ENCODE data around the gene FLNC.

Gene FLNC

DNA sequence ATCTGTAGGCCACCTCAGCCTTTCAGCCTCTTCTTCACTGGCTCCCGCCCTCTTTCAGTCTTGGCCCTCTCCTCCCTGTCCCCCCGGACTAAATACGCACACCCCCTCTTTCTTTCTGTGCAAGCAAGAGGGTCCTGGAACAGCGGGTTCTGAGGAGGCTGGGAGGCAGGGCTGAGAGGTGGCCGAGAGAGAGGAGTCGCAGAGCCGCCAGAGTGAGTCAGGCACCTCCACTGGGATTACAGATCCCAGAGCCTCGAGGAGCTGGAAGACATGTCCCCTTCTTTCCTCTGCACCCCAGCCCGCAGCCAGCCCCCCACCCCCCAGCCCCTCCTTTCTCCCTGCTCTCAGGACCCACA lies 38.3 kb upstream of the FLNC start:
- intact Hi-C loops (cut with DNase I; ENCODE audit: low total_unique reads): loop anchor here (5.0 kb wide), 1 partner anchor 35 kb away; no protein-coding TSS in a partner anchor
- TF ChIP-seq, protein P1, sequence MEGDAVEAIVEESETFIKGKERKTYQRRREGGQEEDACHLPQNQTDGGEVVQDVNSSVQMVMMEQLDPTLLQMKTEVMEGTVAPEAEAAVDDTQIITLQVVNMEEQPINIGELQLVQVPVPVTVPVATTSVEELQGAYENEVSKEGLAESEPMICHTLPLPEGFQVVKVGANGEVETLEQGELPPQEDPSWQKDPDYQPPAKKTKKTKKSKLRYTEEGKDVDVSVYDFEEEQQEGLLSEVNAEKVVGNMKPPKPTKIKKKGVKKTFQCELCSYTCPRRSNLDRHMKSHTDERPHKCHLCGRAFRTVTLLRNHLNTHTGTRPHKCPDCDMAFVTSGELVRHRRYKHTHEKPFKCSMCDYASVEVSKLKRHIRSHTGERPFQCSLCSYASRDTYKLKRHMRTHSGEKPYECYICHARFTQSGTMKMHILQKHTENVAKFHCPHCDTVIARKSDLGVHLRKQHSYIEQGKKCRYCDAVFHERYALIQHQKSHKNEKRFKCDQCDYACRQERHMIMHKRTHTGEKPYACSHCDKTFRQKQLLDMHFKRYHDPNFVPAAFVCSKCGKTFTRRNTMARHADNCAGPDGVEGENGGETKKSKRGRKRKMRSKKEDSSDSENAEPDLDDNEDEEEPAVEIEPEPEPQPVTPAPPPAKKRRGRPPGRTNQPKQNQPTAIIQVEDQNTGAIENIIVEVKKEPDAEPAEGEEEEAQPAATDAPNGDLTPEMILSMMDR (IDR thresholded peaks at IDR 0.05): no peak
- no peaks in the 10 kb centered on the region for H3K36me3 ChIP-seq
- H3K27ac ChIP-seq: peak overlapping the region; percentile 67 to 73
- no peak for DNase-seq
- H3K4me1 ChIP-seq: peaks cover 0 to 23% (median 18%) of the 10 kb centered on the region in 4 donors
- peak overlapping the region; percentile 77 for H3K4me3 ChIP-seq
- H3K9me3 ChIP-seq: no peaks in the 10 kb centered on the region
- H3K27me3 ChIP-seq: no peaks in the 10 kb centered on the region

DNA sequence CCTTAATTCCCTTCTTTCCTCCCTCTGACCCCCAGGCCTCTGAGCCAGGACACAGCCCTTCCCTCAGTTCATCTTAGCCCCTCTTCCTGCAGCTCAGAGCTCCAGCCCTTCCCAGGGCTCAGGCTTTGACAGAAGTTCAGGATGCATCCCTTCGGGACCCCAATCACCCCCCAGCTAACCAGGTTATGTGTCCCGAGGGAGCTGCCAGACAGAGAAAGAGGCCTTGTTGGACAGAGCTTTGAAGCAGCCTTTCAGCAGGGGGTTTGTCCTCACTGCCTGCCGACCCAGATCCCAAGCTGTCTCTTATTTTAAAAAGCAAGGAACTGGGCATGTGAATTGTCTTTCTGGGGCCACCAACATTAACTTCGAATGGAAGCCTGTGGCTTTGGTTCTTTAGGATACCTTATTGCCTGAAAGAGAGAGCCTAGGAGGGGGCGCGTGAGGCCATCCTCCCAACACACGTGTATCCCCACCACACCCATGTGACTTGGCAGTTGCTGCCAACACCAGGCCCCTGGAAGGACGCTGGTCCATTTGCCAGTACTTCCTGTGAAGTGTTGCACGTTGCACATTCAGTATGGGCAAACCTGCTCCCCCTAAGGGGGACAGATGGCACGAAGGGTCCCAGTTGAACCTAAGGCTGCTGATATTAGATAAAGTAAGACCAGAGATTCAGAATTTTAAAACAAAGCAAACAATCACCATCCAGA lies 37.6 kb upstream of the FLNC start:
- Histone ChIP-seq H3K4me3 (peak overlapping the region; percentile 77), H3K27me3 (no peaks in the 10 kb centered on the region), H3K36me3 (no peaks in the 10 kb centered on the region), H3K4me1 (peaks cover 0 to 23% (median 18%) of the 10 kb centered on the region in 4 donors), H3K9me3 (no peaks in the 10 kb centered on the region), H3K27ac (peak overlapping the region in 1 of 2 donors; percentile 73)
- TF ChIP-seq, protein P1 (IDR thresholded peaks at IDR 0.05): no peak
- no peak for DNase-seq
- intact Hi-C loops (cut with DNase I; ENCODE audit: low total_unique reads): loop anchor here (5.0 kb wide), 1 partner anchor 35 kb away; no protein-coding TSS in a partner anchor

DNA sequence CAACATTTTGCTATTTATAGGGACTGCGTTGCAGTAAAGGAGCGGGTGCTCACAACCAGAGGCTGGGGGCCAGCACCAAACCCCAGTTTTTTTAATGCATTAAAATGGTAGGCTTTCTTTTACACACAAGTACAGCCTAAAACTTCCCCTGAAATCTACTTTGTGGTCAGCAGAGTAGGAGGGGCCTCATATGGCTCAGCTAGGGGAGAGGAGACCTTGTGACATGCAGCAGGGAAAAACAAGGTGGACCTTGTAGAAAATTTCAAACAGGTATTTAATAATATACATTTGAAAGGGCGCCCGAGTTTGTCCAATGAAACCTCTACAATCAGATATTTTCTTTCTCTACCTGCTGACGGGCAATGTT lies 37.0 kb upstream of the FLNC start:
- Histone ChIP-seq H3K4me3 (no peak overlapping the region), H3K9me3 (no peaks in the 10 kb centered on the region), H3K27ac (no peak overlapping the region), H3K4me1 (peaks cover 0 to 23% (median 18%) of the 10 kb centered on the region in 4 donors), H3K36me3 (no peaks in the 10 kb centered on the region), H3K27me3 (no peaks in the 10 kb centered on the region)
- no peak for DNase-seq
- TF ChIP-seq, protein P1 (IDR thresholded peaks at IDR 0.05): no peak
- intact Hi-C loops (cut with DNase I; ENCODE audit: low total_unique reads): loop anchor here (5.0 kb wide), 1 partner anchor 34 kb away; no protein-coding TSS in a partner anchor

DNA sequence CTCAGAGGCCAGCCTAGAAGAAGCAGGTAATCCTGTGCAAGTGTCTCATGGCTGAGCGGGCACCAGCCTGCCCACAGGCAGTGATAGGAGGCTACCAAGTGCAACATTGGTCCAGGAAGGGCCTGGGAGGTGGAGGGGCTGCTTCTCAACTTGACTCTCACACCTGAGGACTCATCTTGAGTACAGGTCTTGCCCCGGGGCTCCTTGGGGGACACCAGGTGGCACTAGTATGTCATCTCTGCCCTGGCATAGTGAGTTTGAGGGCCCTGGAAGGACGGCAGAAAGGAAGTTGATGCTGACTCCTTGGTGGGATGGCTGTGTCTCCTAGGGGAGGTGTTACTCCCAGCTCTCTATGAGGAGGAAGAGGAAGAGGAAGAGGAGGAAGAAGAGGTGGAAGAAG lies 36.2 kb upstream of the FLNC start:
- Histone ChIP-seq H3K27me3 (no peaks in the 10 kb centered on the region), H3K9me3 (no peaks in the 10 kb centered on the region), H3K4me3 (no peak overlapping the region), H3K4me1 (peaks cover 0 to 23% (median 18%) of the 10 kb centered on the region in 4 donors), H3K36me3 (no peaks in the 10 kb centered on the region), H3K27ac (no peak overlapping the region)
- DNase-seq: no peak
- TF ChIP-seq, protein P1 (IDR thresholded peaks at IDR 0.05): no peak
- intact Hi-C loops (cut with DNase I; ENCODE audit: low total_unique reads): loop anchor here (5.0 kb wide), 1 partner anchor 33 kb away; no protein-coding TSS in a partner anchor

DNA sequence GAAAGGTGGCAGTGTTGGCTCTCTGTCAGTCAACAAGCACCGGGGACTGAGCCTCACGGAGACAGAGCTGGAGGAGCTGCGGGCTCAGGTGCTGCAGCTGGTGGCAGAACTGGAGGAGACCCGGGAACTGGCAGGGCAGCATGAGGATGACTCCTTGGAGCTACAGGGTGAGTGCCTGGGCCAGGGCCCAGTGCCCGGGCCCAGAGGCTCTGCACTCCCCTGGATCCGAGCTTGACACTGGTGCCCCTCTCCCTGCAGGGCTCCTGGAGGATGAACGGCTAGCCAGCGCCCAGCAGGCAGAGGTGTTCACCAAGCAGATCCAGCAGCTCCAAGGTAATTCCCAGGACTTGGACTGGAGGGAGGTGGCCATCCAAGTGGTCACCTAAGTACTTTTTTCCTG lies 35.8 kb upstream of the FLNC start:
- intact Hi-C loops (cut with DNase I; ENCODE audit: low total_unique reads): loop anchor here (5.0 kb wide), 1 partner anchor 33 kb away; no protein-coding TSS in a partner anchor
- DNase-seq: no peak
- TF ChIP-seq, protein P1 (IDR thresholded peaks at IDR 0.05): no peak

More for the DNA sequence above, 35.8 kb upstream of the FLNC start:
- peaks cover 0 to 23% (median 18%) of the 10 kb centered on the region in 4 donors for H3K4me1 ChIP-seq
- no peaks in the 10 kb centered on the region for H3K27me3 ChIP-seq
- no peak overlapping the region for H3K27ac ChIP-seq
- no peaks in the 10 kb centered on the region for H3K9me3 ChIP-seq
- no peaks in the 10 kb centered on the region for H3K36me3 ChIP-seq
- no peak overlapping the region for H3K4me3 ChIP-seq
